Neural crest cell (in vitro differentiated cells): ENCODE measurements around the gene FILIP1L. TPM values are rescaled to one million over a fixed set of nuclear protein-coding genes. Genes with fewer than 3 reads are reported as not detected.

Experiments
- DNase-seq: peaks from one replicate; pipeline ENCODE4 v3.0.0; 2021; ENCODE audit warnings: low read depth, mixed read lengths, low spot score
- H3K27ac Mint-ChIP-seq: one replicate; pipeline ENCODE4 v1.8.0; 2021; ENCODE audit warnings: mild to moderate bottlenecking, mixed read lengths; ENCODE audit not compliant: unreplicated experiment
- H3K27me3 Mint-ChIP-seq: 2 replicates; pipeline ENCODE4 v1.8.0; 2021; ENCODE audit warnings: low read depth, mild to moderate bottlenecking, mixed read lengths
- H3K36me3 Mint-ChIP-seq: 2 replicates; pipeline ENCODE4 v1.8.0; 2021; ENCODE audit warnings: low read depth, mild to moderate bottlenecking, mixed read lengths
- H3K4me1 Mint-ChIP-seq: 2 replicates; pipeline ENCODE4 v1.8.0; 2021; ENCODE audit warnings: mixed read lengths
- H3K4me3 Mint-ChIP-seq: one replicate; pipeline ENCODE4 v1.8.0; 2021; ENCODE audit warnings: mild to moderate bottlenecking, mixed read lengths
- H3K9me3 Mint-ChIP-seq: 2 replicates; pipeline ENCODE4 v1.8.0; 2021; ENCODE audit warnings: mixed read lengths
- CTCF ChIP-seq: fragments of 200-600 bp; sonication (generic); conservative IDR thresholded peaks from 2 replicates; pipeline ENCODE4 v1.5.0; 2021; ENCODE audit warnings: antibody characterized with exemption, mild to moderate bottlenecking
- total RNA-seq: library from RNA; stranded (reverse); gene quantifications from 2 replicates; pipeline ENCODE4 v1.2.1, GENCODE V29; 2021

The FILIP1L gene
- total RNA-seq, 1 donor from 2014 or later, result 9.8 TPM

GRCh38 chr3:99947356-99947755 lies 166.9 kb downstream of the FILIP1L start:
- H3K27ac Mint-ChIP-seq, result no peak overlapping the region
- H3K36me3 Mint-ChIP-seq, result no peaks in the 10 kb centered on the region
- no peak for DNase-seq
- H3K27me3 Mint-ChIP-seq, result no peaks in the 10 kb centered on the region
- no peak overlapping the region for H3K4me3 Mint-ChIP-seq
- H3K4me1 Mint-ChIP-seq, result peaks cover 29% of the 10 kb centered on the region
- no peaks in the 10 kb centered on the region for H3K9me3 Mint-ChIP-seq
- no peak for TF ChIP-seq CTCF

- no peak for DNase-seq
- no peaks in the 10 kb centered on the region for H3K36me3 Mint-ChIP-seq
- H3K9me3 Mint-ChIP-seq, result no peaks in the 10 kb centered on the region
- TF ChIP-seq CTCF, result no peak
- no peak overlapping the region for H3K4me3 Mint-ChIP-seq
- H3K27ac Mint-ChIP-seq, result peak overlapping the region; percentile 73
- H3K27me3 Mint-ChIP-seq, result no peaks in the 10 kb centered on the region
- H3K4me1 Mint-ChIP-seq, result peaks cover 29% of the 10 kb centered on the region
Measured at GRCh38 chr3:99945328-99945995, 168.8 kb downstream of the FILIP1L start.

GRCh38 chr3:99943931-99944761 lies 170.2 kb downstream of the FILIP1L start:
- Mint-ChIP-seq H3K27ac (no peak overlapping the region), H3K9me3 (no peaks in the 10 kb centered on the region), H3K4me1 (peaks cover 41% of the 10 kb centered on the region), H3K4me3 (no peak overlapping the region), H3K27me3 (no peaks in the 10 kb centered on the region), H3K36me3 (no peaks in the 10 kb centered on the region)
- no peak for TF ChIP-seq CTCF
- DNase-seq, result no peak

GRCh38 chr3:99941211-99941610 lies 173.1 kb downstream of the FILIP1L start:
- no peak for DNase-seq
- no peaks in the 10 kb centered on the region for H3K27me3 Mint-ChIP-seq
- H3K9me3 Mint-ChIP-seq, result no peaks in the 10 kb centered on the region
- TF ChIP-seq CTCF, result no peak
- no peaks in the 10 kb centered on the region for H3K36me3 Mint-ChIP-seq
- H3K4me3 Mint-ChIP-seq, result no peak overlapping the region
- peaks cover 53% of the 10 kb centered on the region for H3K4me1 Mint-ChIP-seq
- no peak overlapping the region for H3K27ac Mint-ChIP-seq

GRCh38 chr3:99940350-99940749 lies 174.0 kb downstream of the FILIP1L start:
- Mint-ChIP-seq H3K27me3 (no peaks in the 10 kb centered on the region), H3K4me1 (peaks cover 52% of the 10 kb centered on the region), H3K9me3 (peaks cover 4% of the 10 kb centered on the region), H3K4me3 (no peak overlapping the region), H3K27ac (no peak overlapping the region), H3K36me3 (no peaks in the 10 kb centered on the region)
- TF ChIP-seq CTCF, result no peak
- no peak for DNase-seq
